CD4-positive, alpha-beta T cell (primary cell): ENCODE data around the gene CASP10. TPM values are rescaled to one million over a fixed set of nuclear protein-coding genes. Genes with fewer than 3 reads are reported as not detected.
A peak's percentile ranks its signal among the peaks of the same experiment; 100 is the strongest.

Experiments
- ATAC-seq: fragments of 200-7000 bp; cut with Tn5 transposase; one replicate; pipeline ENCODE4 v1.10.0; 2022; ENCODE audit warnings: mild to moderate bottlenecking; ENCODE audit not compliant: poor library complexity
- CTCF ChIA-PET: fragments of 350-600 bp; sonication (Branson Sonifier 250); formaldehyde crosslinking; loops from one replicate; lab custom pipeline; 2021; ENCODE audit warnings: antibody characterized with exemption, inconsistent platforms; lab: Charles Lee
- POLR2A ChIA-PET: fragments of 350-600 bp; sonication (Branson Sonifier 250); formaldehyde crosslinking; loops from one replicate; lab custom pipeline; 2021; ENCODE audit warnings: antibody characterized with exemption, inconsistent platforms; lab: Charles Lee
- DNase-seq, 14 experiments: peaks; one replicate each; pipeline ENCODE4 v3.0.0-alpha.2; 2013 to 2020; ENCODE audit warnings: mixed read lengths in 2 of 14
- H3K27ac ChIP-seq, 2 donors: one replicate each; pipeline versions ENCODE4 v1.5.1 to v1.7.0; 2013; ENCODE audit warnings: low read length in 2 of 2, low read depth in 1 of 2, mild to moderate bottlenecking in 1 of 2
- H3K27me3 ChIP-seq, 2 experiments: 1 replicate in 1 of 2; 2 replicates in 1 of 2; pipeline versions ENCODE4 v1.6.1 to v1.7.0; 2013; ENCODE audit warnings: low read length in 2 of 2, control low read depth in 1 of 2, mild to moderate bottlenecking in 1 of 2, moderate library complexity in 1 of 2; ENCODE audit not compliant: insufficient read depth in 2 of 2, control insufficient read depth in 1 of 2
- H3K36me3 ChIP-seq: one replicate; pipeline ENCODE4 v1.6.1; 2013; ENCODE audit warnings: low read length, control low read depth; ENCODE audit not compliant: insufficient read depth
- H3K4me1 ChIP-seq: one replicate; pipeline ENCODE4 v1.6.1; 2013; ENCODE audit warnings: low read length, control low read depth; ENCODE audit not compliant: insufficient read depth
- H3K4me3 ChIP-seq: one replicate; pipeline ENCODE4 v1.5.1; 2013; ENCODE audit warnings: mild to moderate bottlenecking, low read length, moderate library complexity
- H3K9me3 ChIP-seq, 2 experiments: 1 replicate in 1 of 2; 2 replicates in 1 of 2; pipeline versions ENCODE4 v1.6.1 to v1.7.0; 2013; ENCODE audit warnings: low read length in 2 of 2, mild to moderate bottlenecking in 2 of 2, control low read depth in 1 of 2, moderate library complexity in 1 of 2; ENCODE audit not compliant: control insufficient read depth in 1 of 2, insufficient read depth in 1 of 2
- H3K27ac Mint-ChIP-seq: one replicate; pipeline ENCODE4 v1.8.0; 2020; ENCODE audit warnings: mixed read lengths
- H3K27me3 Mint-ChIP-seq: one replicate; pipeline ENCODE4 v1.8.0; 2021; ENCODE audit warnings: mixed read lengths
- H3K36me3 Mint-ChIP-seq: one replicate; pipeline ENCODE4 v1.8.0; 2021; ENCODE audit warnings: low read depth, mixed read lengths
- H3K4me1 Mint-ChIP-seq: one replicate; pipeline ENCODE4 v1.8.0; 2021; ENCODE audit warnings: low read depth, mixed read lengths
- H3K4me3 Mint-ChIP-seq: one replicate; pipeline ENCODE4 v1.8.0; 2020; ENCODE audit warnings: mild to moderate bottlenecking, mixed read lengths
- H3K9me3 Mint-ChIP-seq: one replicate; pipeline ENCODE4 v1.8.0; 2020; ENCODE audit warnings: mixed read lengths
- CTCF ChIP-seq: fragments of 200-600 bp; IDR thresholded peaks from one replicate; pipeline ENCODE4 v1.8.0; 2022; ENCODE audit warnings: antibody characterized with exemption, mild to moderate bottlenecking
- intact Hi-C, 2 experiments: fragments of 100-400 bp; cut with DNase I in 1 of 2; cut with micrococcal nuclease in 1 of 2; formaldehyde crosslinking; loops; one replicate each; pipeline versions ENCODE4 v1.15.1 to v1.9.0; 2023 to 2025; cut with DNase I, micrococcal nuclease
- total RNA-seq, 174 experiments: library from RNA in 2 of 174; stranded (reverse) in 2 of 174; gene quantifications; one replicate each; pipeline ENCODE4 v1.2.3 and lab custom pipeline; 2021 to 2026

The CASP10 gene
- total RNA-seq, 2 experiments from 2014 or later = 12.6 to 13.7 TPM

DNA sequence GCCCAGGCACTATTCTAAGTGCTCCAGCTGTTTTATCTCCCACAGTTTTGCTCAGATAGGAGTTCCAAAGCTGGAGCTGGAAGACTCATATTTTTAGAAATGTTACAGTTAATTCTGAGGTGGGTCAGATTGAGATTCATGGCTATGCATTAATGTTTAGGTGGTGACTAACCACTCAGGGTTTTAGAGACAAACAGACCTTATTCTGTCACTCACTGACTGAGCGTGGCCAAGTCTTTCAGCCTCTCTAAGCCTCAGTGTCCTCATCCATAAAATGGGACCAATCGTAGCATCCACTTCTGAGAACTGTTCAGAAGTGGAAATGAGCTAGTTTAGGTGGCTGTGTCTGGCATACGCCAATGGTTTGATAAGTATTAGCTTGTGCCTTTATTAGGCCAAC lies 73.1 kb downstream of the CASP10 start:
- POLR2A ChIA-PET = interaction anchor here (0.6 to 3.2 kb wide), 5 partner anchors 14 to 392 kb away, joined by 3 to 10 read pairs (median 5); partner anchors contain the start of genes CASP10 and CLK1
- H3K36me3 ChIP-seq = no peaks in the 10 kb centered on the region
- no peaks in the 10 kb centered on the region for H3K9me3 ChIP-seq
- intact Hi-C loops = loop anchor here in 1 of 2 experiments (10.0 kb wide), 1 partner anchor 1009 kb away; the partner anchor contains the start of gene NOP58
- no peak for ATAC-seq
- Mint-ChIP-seq H3K4me1 (peaks cover 75% of the 10 kb centered on the region), H3K27me3 (no peaks in the 10 kb centered on the region), H3K36me3 (peaks cover 29% of the 10 kb centered on the region), H3K9me3 (no peaks in the 10 kb centered on the region), H3K4me3 (no peak overlapping the region), H3K27ac (peak overlapping the region; percentile 97)
- CTCF ChIA-PET = interaction anchor here (5.8 kb wide), 1 partner anchor 23 kb away, joined by 29 read pairs; no protein-coding TSS in a partner anchor
- H3K27me3 ChIP-seq = no peaks in the 10 kb centered on the region
- no peak for TF ChIP-seq CTCF
- peaks cover 92% of the 10 kb centered on the region for H3K4me1 ChIP-seq
- H3K27ac ChIP-seq = peak overlapping the region; percentile 93 to 100
- DNase-seq = no peak
- no peak overlapping the region for H3K4me3 ChIP-seq

DNA sequence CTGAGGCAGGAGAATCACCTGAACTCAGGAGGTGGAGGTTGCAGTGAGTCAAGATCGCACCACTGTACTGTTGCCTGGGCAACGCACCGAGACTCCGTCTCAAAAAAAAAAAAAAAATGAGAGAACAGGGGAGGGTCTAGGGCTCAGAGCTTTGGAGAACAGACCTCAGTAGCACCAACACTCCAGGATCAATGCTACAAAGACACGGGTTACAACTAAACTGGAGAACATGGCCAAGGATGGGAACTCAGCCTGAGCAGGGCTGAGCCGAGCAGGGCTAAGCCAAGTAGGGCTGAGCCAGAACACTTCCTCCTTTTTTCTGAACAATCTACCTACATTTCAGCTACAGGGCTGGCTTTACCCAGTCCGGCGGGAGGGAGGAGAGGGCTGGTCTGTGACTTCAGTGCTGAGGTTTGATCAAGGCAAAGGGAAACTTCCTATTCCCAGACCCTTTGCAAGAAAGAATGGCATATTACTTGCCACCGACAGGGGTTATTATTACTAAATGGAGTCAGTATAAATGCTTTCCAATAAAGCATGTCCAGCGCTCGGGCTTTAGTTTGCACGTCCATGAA lies 74.5 kb downstream of the CASP10 start:
- H3K27me3 ChIP-seq = no peaks in the 10 kb centered on the region
- DNase-seq = peak; percentile 27 to 87 (median 55)
- H3K4me3 ChIP-seq = peak overlapping the region; percentile 62
- POLR2A ChIA-PET = interaction anchor here (0.6 to 6.4 kb wide), 8 partner anchors 20 to 368 kb away, joined by 3 to 78 read pairs (median 6); partner anchors contain the start of genes NIF3L1, STRADB and TRAK2
- peak; percentile 25 for ATAC-seq
- no peak for TF ChIP-seq CTCF
- H3K4me1 ChIP-seq = peaks cover 79% of the 10 kb centered on the region
- intact Hi-C loops = loop anchor here in 1 of 2 experiments (10.0 kb wide), 1 partner anchor 1007 kb away; the partner anchor contains the start of gene NOP58
- peak overlapping the region; percentile 97 for H3K27ac Mint-ChIP-seq
- CTCF ChIA-PET = interaction anchor here (0.7 to 9.0 kb wide), 5 partner anchors 9 to 74 kb away, joined by 3 to 86 read pairs (median 3); partner anchors contain the start of gene CASP10
- H3K9me3 ChIP-seq = no peaks in the 10 kb centered on the region
- no peaks in the 10 kb centered on the region for H3K27me3 Mint-ChIP-seq
- no peaks in the 10 kb centered on the region for H3K36me3 ChIP-seq
- no peaks in the 10 kb centered on the region for H3K9me3 Mint-ChIP-seq
- peaks cover 34% of the 10 kb centered on the region for H3K36me3 Mint-ChIP-seq
- peak overlapping the region; percentile 89 for H3K4me3 Mint-ChIP-seq
- H3K27ac ChIP-seq = peak overlapping the region; percentile 93 to 100
- peaks cover 75% of the 10 kb centered on the region for H3K4me1 Mint-ChIP-seq

GRCh38 chr2:201257956-201258665 lies 75.2 kb downstream of the CASP10 start:
- no peak for TF ChIP-seq CTCF
- Mint-ChIP-seq H3K4me3 (peak overlapping the region; percentile 89), H3K36me3 (peaks cover 39% of the 10 kb centered on the region), H3K27ac (peak overlapping the region; percentile 97), H3K27me3 (no peaks in the 10 kb centered on the region), H3K9me3 (no peaks in the 10 kb centered on the region), H3K4me1 (peaks cover 75% of the 10 kb centered on the region)
- peak overlapping the region; percentile 93 to 100 for H3K27ac ChIP-seq
- H3K27me3 ChIP-seq = no peaks in the 10 kb centered on the region
- intact Hi-C loops = loop anchor here in 1 of 2 experiments (1.0 to 10.0 kb wide), 5 partner anchors 22 to 1007 kb away; partner anchors contain the start of genes CASP10, NIF3L1, NOP58 and PPIL3
- no peaks in the 10 kb centered on the region for H3K36me3 ChIP-seq
- H3K9me3 ChIP-seq = no peaks in the 10 kb centered on the region
- DNase-seq (peak; percentile 90 to 99 (median 95)), ATAC-seq (peak; percentile 71)
- ChIA-PET CTCF (interaction anchor here (1.0 to 9.0 kb wide), 5 partner anchors 9 to 75 kb away, joined by 3 to 86 read pairs (median 3); partner anchors contain the start of gene CASP10), POLR2A (interaction anchor here (0.6 to 6.4 kb wide), 10 partner anchors 12 to 385 kb away, joined by 3 to 78 read pairs (median 6); partner anchors contain the start of genes CASP10, NIF3L1, STRADB and TMEM237)
- H3K4me1 ChIP-seq = peaks cover 74% of the 10 kb centered on the region
- H3K4me3 ChIP-seq = peak overlapping the region; percentile 62
